Measurements from ENCODE around the gene RAD51B.

RAD51B gene

DNA sequence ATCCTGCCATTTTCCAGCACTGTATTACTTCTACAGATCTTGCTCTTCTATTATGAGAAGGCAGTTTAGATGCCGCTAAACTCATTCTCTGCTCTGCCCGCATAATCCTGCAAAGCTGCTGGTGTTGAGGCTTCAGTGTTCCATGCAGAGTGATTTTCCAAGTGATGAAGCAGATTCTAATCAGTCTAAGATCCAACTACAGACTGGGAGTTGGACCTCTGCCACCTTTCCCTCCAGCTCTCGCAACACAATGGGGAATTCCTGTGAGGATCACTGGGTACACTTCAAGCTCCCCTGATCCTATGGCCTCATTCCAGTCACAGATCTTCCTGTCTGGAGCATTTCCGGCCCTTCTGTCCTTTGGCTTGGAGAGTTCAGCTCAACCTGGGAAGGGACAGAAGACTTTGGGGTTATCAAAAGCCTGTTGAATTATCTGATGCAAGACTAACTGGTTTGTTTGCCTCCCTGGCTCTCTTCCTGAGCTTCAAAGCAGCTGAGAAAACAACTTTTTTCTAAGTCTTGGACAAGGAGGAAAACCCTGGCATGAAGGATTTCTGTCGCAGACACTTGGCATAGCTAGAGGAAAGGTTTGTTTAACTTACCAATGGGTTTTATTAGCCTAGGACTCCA is 639.4 kb downstream of the RAD51B start:
- FAIRE-seq, result no peak

DNA sequence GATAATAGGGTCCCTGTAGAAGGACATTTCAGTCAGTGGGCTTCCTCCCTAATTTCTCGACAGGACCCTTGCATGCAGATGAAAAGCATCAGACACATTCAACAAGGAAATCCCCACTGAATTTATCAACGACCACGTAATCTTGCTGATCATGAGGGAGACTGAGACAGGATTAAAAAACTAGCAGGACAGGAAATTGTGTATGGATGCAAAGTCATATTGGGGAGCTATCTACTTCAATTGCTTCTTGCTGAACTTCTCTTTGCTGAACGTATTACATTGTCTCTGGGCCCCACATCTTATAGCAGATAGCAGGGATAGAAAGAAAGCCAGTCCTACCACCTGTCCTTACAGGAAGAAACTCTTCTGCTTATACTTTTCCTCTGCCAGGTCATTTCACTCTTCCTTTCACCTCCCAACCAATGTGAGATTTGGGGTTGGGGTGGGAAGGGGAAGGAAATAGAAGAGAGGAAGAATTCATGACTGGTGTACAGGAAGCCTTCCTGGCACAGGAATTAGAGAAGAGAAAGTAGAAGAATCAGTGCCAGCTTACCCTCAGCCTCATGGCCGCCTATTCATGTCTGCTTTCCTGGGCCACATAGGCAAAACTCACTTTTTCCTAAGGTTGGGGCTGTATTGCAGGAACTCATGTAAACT is 640.0 kb downstream of the RAD51B start:
- FAIRE-seq, result no peak

DNA sequence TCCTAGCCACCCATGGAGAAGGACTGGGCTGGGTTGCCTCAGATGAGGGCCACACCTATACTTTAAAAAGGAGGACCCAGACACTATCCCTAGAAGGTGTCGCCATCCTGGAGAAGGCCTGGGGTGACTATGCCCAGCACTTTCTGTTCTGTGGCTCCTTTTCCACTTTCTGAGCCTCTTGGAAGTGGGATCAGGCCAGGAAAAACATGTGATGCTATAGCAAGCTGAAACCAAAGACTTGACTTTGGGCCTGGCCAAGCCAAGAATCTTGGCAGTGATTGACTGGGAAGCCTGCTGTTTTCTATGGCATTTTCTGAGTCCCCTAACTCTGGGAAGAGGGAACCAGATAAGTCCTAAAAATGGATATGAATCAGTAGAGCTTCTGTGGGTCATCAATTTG is 641.0 kb downstream of the RAD51B start:
- no peak for FAIRE-seq

GRCh38 chr14:68461086-68461485 is 641.5 kb downstream of the RAD51B start:
- no peak for FAIRE-seq

GRCh38 chr14:68462683-68463082 is 643.1 kb downstream of the RAD51B start:
- no peak for FAIRE-seq

- no peak for FAIRE-seq
Measured at GRCh38 chr14:68463299-68463698, 643.7 kb downstream of the RAD51B start.

- FAIRE-seq, result no peak
Measured at GRCh38 chr14:68463705-68464374, 644.3 kb downstream of the RAD51B start.

GRCh38 chr14:68464711-68465110 is 645.1 kb downstream of the RAD51B start:
- no peak for FAIRE-seq

- FAIRE-seq, result no peak
Measured at GRCh38 chr14:68466491-68466977, 647.0 kb downstream of the RAD51B start.

- FAIRE-seq, result no peak
Measured at GRCh38 chr14:68467425-68467824, 647.8 kb downstream of the RAD51B start.

- FAIRE-seq, result no peak
Measured at GRCh38 chr14:68468437-68469207, 649.0 kb downstream of the RAD51B start.

DNA sequence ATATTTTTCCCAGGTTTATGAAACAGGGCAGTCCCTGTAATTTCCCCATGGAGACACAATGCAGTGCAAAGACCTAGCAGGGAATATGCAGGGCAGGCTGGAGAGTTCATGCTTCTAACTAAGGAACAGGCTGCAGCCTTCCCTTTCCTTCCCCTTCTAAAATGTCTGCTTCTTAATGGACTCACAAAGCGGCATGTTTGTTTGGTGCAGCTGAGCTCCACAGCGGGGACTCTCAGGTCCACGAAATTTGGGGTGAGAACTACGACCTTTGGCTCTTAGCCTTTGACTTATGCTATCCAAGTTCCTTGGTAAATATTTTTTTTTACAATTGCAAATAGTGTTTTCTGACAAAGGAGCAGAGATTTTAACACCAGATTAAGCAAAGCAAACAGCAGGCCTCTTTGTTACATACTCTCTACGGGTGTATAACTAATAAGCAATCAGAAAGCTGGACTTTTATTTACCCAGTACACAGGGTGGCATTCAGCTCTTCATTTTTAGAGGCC is 649.7 kb downstream of the RAD51B start:
- FAIRE-seq, result no peak

GRCh38 chr14:68470361-68470760 is 650.8 kb downstream of the RAD51B start:
- no peak for FAIRE-seq

GRCh38 chr14:68471029-68471963 is 651.7 kb downstream of the RAD51B start:
- FAIRE-seq, result no peak

DNA sequence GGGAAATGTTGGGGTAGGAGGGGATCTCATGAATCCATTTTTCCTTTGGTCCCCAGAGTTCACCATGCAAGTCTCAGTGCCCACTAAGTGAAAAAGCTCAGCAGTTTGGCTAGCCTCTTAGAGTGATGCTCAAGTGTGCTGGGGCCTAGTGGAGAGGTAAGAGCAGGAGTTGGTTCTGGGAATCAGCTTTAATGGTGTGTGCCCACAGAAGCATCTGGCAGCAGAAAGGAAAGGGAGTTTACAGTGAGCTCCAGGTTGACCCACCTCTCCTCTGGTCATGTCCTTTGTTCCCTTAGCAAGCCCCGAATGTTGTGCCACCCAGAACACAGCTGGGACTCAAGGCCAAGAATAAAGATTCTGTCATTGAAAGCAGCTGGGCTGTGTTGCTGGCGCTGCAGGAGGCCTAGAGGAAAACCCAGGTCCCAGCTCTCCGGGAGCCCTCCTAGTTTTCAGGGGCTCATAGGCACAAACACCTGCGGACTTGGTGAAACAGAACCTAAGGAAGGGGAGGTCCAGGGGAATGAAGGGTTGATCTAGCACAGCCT is 652.5 kb downstream of the RAD51B start:
- FAIRE-seq, result no peak

GRCh38 chr14:68473069-68473468 is 653.5 kb downstream of the RAD51B start:
- FAIRE-seq, result no peak

DNA sequence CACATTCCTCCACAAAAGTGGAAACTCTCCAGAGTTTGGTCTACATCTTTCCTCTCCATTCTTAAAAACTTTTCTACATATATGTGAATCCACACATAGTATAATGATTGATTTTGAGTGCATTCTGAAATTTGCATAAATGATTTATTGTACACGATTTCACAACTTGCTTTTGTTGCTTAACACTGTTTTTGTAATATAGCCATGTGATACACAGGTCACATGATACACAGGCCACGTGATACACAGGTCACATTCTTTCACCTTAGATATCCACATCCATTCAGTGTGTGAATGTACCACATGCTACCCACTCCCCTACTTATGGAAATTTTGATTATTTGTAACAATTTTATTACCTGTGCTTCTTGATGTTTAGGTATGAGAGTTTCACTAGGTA is 654.2 kb downstream of the RAD51B start:
- no peak for FAIRE-seq

DNA sequence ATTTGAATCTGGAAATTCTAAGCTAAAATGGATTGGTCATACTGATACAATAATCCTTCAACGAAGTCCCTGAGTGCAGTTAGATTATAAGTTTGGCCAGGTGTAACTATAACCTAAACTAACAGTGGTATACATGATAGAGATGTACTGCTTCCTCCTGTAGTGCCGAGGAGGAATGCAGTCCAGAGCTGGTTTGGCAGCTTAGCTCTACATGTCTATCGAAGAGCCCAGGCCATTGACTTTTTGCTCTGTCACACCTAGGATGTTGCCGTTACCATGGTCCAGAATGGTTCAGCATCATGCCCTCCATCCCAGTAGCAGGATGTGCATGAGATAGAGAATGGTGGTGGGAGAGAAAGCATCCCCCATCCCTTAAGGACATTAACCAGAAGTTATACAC is 655.2 kb downstream of the RAD51B start:
- FAIRE-seq, result no peak

- no peak for FAIRE-seq
Measured at GRCh38 chr14:68475802-68476201, 656.2 kb downstream of the RAD51B start.

GRCh38 chr14:68476212-68477109 is 656.9 kb downstream of the RAD51B start:
- no peak for FAIRE-seq

DNA sequence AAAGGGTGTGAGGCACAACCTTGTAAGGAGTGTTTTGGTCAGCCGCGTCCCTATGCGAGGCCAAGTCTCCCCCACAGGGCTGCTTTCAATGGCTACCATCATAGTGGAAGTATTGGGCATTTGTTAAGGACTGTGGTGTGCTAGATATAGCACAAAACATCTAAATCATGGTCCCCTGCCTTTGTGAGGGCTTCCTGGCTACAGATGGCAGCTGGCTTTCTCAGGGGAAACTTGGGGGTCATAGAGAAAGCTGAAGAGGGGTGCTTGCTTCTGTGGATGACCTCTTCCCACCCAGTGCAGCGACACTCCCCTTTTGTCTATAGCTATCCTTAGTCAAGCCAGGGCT is 657.5 kb downstream of the RAD51B start:
- FAIRE-seq, result no peak

Data from TTC549 (cell line).